ENCODE data around the gene CLTB. TPM values are rescaled to one million over a fixed set of nuclear protein-coding genes. Genes with fewer than 3 reads are reported as not detected.

Gene CLTB
- total and polyA plus RNA-seq, 2 of the 13 experiments (the other 11 are each of a cell fraction or from before 2014, with no cell fraction given), result 23.3 to 33.8 TPM

GRCh38 chr5:176447591-176447977, 31.2 kb upstream of the CLTB start (continued):
- TF ChIP-seq ZNF704 (CRISPR knock-in tag; IDR thresholded peaks at IDR 0.05; ENCODE audit: borderline replicate concordance), result no peak
- 0 out of 2 replicates have a peak, but pooled peaks have one; percentile 17 for TF ChIP-seq ZBTB4 (CRISPR knock-in tag; IDR thresholded peaks at IDR 0.05; ENCODE audit: borderline replicate concordance)
- no peak for TF ChIP-seq ZNF678 (CRISPR knock-in tag; IDR thresholded peaks at IDR 0.05)
- TF ChIP-seq TCF7L2 (IDR thresholded peaks at IDR 0.05; ENCODE audit: low read depth, low read length), result no peak
- no peak for TF ChIP-seq GMEB2 (CRISPR knock-in tag; IDR thresholded peaks at IDR 0.05; ENCODE audit: low read depth)
- TF ChIP-seq TSC22D2 (CRISPR knock-in tag; IDR thresholded peaks at IDR 0.05; ENCODE audit: borderline replicate concordance), result no peak
- TF ChIP-seq ELF1 (CRISPR knock-in tag; IDR thresholded peaks at IDR 0.05), result no peak
- peak; percentile 21; the same call in 1 of the 2 replicates for TF ChIP-seq ZNF770 (CRISPR knock-in tag; IDR thresholded peaks at IDR 0.05)
- 0 out of 2 replicates have a peak, but pooled peaks have one; percentile 0 for TF ChIP-seq ZNF121 (CRISPR knock-in tag; IDR thresholded peaks at IDR 0.05)
- TF ChIP-seq SP1 (IDR thresholded peaks at IDR 0.05), result no peak
- TF ChIP-seq SP1 (CRISPR knock-in tag; IDR thresholded peaks at IDR 0.05), result no peak
- TF ChIP-seq ZNF550 (CRISPR knock-in tag; IDR thresholded peaks at IDR 0.05; ENCODE audit: borderline replicate concordance), result no peak
- TF ChIP-seq RNF2 (conservative IDR thresholded peaks at IDR 0.05; ENCODE audit: low read depth), result no peak
- no peak for TF ChIP-seq JDP2 (CRISPR knock-in tag; IDR thresholded peaks at IDR 0.05; ENCODE audit: borderline replicate concordance)
- peak; percentile 5; the same call in 1 of the 2 replicates for TF ChIP-seq ZBTB2 (CRISPR knock-in tag; IDR thresholded peaks at IDR 0.05; ENCODE audit: low read depth)
- 0 out of 2 replicates have a peak, but pooled peaks have one; percentile 72 for TF ChIP-seq ZNF569 (CRISPR knock-in tag; IDR thresholded peaks at IDR 0.05; ENCODE audit: borderline replicate concordance)
- no peak for TF ChIP-seq ZNF441 (CRISPR knock-in tag; IDR thresholded peaks at IDR 0.05; ENCODE audit: borderline replicate concordance)
- no peak for TF ChIP-seq RXRA (CRISPR knock-in tag; IDR thresholded peaks at IDR 0.05)
- TF ChIP-seq ZNF253 (CRISPR knock-in tag; IDR thresholded peaks at IDR 0.05; ENCODE audit: borderline replicate concordance), result no peak
- peak; percentile 59 for TF ChIP-seq YY1 (IDR thresholded peaks at IDR 0.05; ENCODE audit: insufficient read depth, insufficient replicate concordance, low read depth, low read length)

Data from HepG2 (cell line).